Lung (tissue), 12 donors: Measurements from ENCODE around the gene ABCA1. TPM values are rescaled to one million over a fixed set of nuclear protein-coding genes. Genes with fewer than 3 reads are reported as not detected.
A peak's percentile ranks its signal among the peaks of the same experiment; 100 is the strongest.

ENCODE experiments used
- ATAC-seq: fragments of 200-7000 bp; cut with Tn5 transposase; one replicate; pipeline ENCODE4 v1.9.1; 2020; ENCODE audit warnings: moderate number of reproducible peaks; ENCODE audit not compliant: insufficient read depth, low FRiP score
- DNase-seq, 3 donors: peaks; one replicate each; pipeline ENCODE4 v3.0.0-alpha.2; 2013 to 2017
- H3K27ac ChIP-seq, 2 donors: one replicate each; pipeline ENCODE4 v1.5.1; 2013; ENCODE audit warnings: mild to moderate bottlenecking in 2 of 2, moderate library complexity in 2 of 2, control low read depth in 1 of 2, inconsistent platforms in 1 of 2, low read depth in 1 of 2, low read length in 1 of 2
- H3K27me3 ChIP-seq, 3 donors: one replicate each; pipeline ENCODE4 v1.5.1; 2013; ENCODE audit warnings: low read length in 2 of 3; ENCODE audit not compliant: control insufficient read depth in 3 of 3, insufficient read depth in 3 of 3
- H3K36me3 ChIP-seq, 4 donors: one replicate each; pipeline ENCODE4 v1.5.1; 2013; ENCODE audit warnings: low read length in 4 of 4, mild to moderate bottlenecking in 1 of 4, moderate library complexity in 1 of 4; ENCODE audit not compliant: control insufficient read depth in 4 of 4, insufficient read depth in 4 of 4
- H3K4me1 ChIP-seq, 5 donors: one replicate each; pipeline ENCODE4 v1.5.1; 2013; ENCODE audit warnings: low read length in 5 of 5, mild to moderate bottlenecking in 2 of 5, moderate library complexity in 1 of 5; ENCODE audit not compliant: control insufficient read depth in 5 of 5, insufficient read depth in 5 of 5
- H3K4me3 ChIP-seq: one replicate; pipeline ENCODE4 v1.5.1; 2013; ENCODE audit warnings: mild to moderate bottlenecking, control low read depth, moderate library complexity
- H3K9ac ChIP-seq, 2 donors: one replicate each; pipeline ENCODE4 v1.5.1; 2013; ENCODE audit warnings: low read length in 2 of 2, control low read depth in 1 of 2; ENCODE audit not compliant: insufficient read depth in 1 of 2
- H3K9me3 ChIP-seq, 4 donors: one replicate each; pipeline ENCODE4 v1.5.1; 2013; ENCODE audit warnings: low read length in 3 of 4, mild to moderate bottlenecking in 1 of 4, moderate library complexity in 1 of 4; ENCODE audit not compliant: control insufficient read depth in 4 of 4, insufficient read depth in 3 of 4
- CTCF ChIP-seq: IDR thresholded peaks from 2 replicates; pipeline ENCODE4 v1.5.1; 2012; ENCODE audit warnings: mild to moderate bottlenecking; ENCODE audit errors: control extremely low read depth, extremely low read depth
- WGBS, 2 donors: extraction: QIAGEN DNeasy Blood & Tissue Kit; methylation state at CpG; one replicate each; pipeline ENCODE4 v1.1.7; 2013; 5-methylcytosine and 5-hydroxymethylcytosine counted together
- polyA plus RNA-seq, 2 donors: library from polyadenylated mRNA; stranded (reverse); fragments of 200-250 nt; gene quantifications; one replicate each; pipeline ENCODE4 v1.2.1, GENCODE V29; 2013
- total RNA-seq, 2 donors: library from RNA; depleted of rRNA in 1 of 2; stranded (reverse); fragments of >200 nt in 1 of 2; gene quantifications; one replicate each; pipeline ENCODE4 v1.2.1, GENCODE V29; 2014 to 2021
- donor health status: control.
- donor health status: control.
- donor health status: Bipolar disorder and iron deficiency.
- donor health status: healthy.
- donor health status: DM: yes; HTN: yes; CAD: no.

ABCA1 gene
- total and polyA plus RNA-seq, 4 donors = 5.4 to 140 (median 16.8) TPM

DNA sequence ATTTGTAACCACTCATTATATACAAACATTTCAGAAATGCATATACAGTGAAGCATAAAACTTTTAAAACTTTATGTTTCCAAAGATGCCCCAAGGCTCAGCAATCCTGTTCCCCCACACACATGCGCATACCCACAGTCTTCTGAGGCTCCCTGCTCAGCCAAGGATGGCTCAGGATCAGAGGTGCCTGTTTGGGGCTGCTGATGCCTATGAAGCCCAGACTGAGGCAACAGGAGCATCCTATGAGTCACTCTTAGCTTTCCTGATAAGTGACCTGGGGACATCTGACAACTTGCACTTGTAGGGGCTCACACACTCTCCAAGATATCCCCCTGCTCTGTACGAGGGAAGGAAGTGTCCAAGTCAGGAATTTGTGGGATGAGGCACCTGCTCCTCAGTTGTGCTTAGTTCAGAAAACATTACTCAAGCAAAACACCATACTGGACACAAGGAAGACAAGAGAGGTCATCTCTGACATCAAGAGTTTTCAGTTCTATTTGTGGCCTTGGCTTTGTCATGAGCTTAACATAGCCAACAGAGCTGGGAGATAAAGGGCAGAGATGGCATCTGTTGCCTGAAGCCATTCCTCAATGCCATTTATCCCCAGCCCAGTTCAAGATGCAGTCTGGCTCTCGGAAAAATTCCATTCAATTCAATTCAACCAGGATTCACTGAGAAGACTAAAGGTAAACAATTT is 101.7 kb downstream of the ABCA1 start:
- peaks cover 0 to 3% (median 0%) of the 10 kb centered on the region in 4 donors for H3K9me3 ChIP-seq
- TF ChIP-seq CTCF = no peak
- WGBS, 2 donors = 86 to 90% methylated on average over 3 of the region's 3 CpGs
- H3K4me1 ChIP-seq = peaks cover 0 to 2% (median 0%) of the 10 kb centered on the region in 5 donors
- ATAC-seq (no peak), DNase-seq (no peak)
- H3K27me3 ChIP-seq = no peaks in the 10 kb centered on the region
- peaks cover 27 to 76% (median 55%) of the 10 kb centered on the region in 4 donors for H3K36me3 ChIP-seq
- no peak overlapping the region for H3K9ac ChIP-seq
- peak overlapping the region in 1 of 2 donors; percentile 49 for H3K27ac ChIP-seq
- no peak overlapping the region for H3K4me3 ChIP-seq

- Histone ChIP-seq H3K4me3 (no peak overlapping the region), H3K27ac (no peak overlapping the region), H3K4me1 (no peaks in the 10 kb centered on the region), H3K27me3 (no peaks in the 10 kb centered on the region), H3K9me3 (no peaks in the 10 kb centered on the region), H3K9ac (no peak overlapping the region), H3K36me3 (peaks cover 41 to 76% (median 49%) of the 10 kb centered on the region in 4 donors)
- DNase-seq (no peak), ATAC-seq (no peak)
- 96% methylated on average over 4 of the region's 4 CpGs for WGBS, 2 donors
- no peak for TF ChIP-seq CTCF
Observed at GRCh38 chr9:104820336-104820735, 107.6 kb downstream of the ABCA1 start.

GRCh38 chr9:104819033-104819432 is 108.9 kb downstream of the ABCA1 start:
- no peak for ATAC-seq
- no peaks in the 10 kb centered on the region for H3K9me3 ChIP-seq

More at GRCh38 chr9:104819033-104819432, 108.9 kb downstream of the ABCA1 start:
- no peaks in the 10 kb centered on the region for H3K27me3 ChIP-seq
- no peak overlapping the region for H3K4me3 ChIP-seq
- 94 to 97% methylated on average over 3 of the region's 3 CpGs for WGBS, 2 donors
- peaks cover 39 to 70% (median 45%) of the 10 kb centered on the region in 4 donors for H3K36me3 ChIP-seq
- DNase-seq = no peak
- no peaks in the 10 kb centered on the region for H3K4me1 ChIP-seq
- TF ChIP-seq CTCF = no peak
- H3K27ac ChIP-seq = no peak overlapping the region
- H3K9ac ChIP-seq = no peak overlapping the region
